ENCODE measurements around the gene MFGE8.
"Not testable (repeated sequence)": the region's sequence is repeated elsewhere in the genome, so short reads cannot be mapped to it uniquely, and the experiment has no call there.

The MFGE8 gene, protein sequence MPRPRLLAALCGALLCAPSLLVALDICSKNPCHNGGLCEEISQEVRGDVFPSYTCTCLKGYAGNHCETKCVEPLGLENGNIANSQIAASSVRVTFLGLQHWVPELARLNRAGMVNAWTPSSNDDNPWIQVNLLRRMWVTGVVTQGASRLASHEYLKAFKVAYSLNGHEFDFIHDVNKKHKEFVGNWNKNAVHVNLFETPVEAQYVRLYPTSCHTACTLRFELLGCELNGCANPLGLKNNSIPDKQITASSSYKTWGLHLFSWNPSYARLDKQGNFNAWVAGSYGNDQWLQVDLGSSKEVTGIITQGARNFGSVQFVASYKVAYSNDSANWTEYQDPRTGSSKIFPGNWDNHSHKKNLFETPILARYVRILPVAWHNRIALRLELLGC

DNA sequence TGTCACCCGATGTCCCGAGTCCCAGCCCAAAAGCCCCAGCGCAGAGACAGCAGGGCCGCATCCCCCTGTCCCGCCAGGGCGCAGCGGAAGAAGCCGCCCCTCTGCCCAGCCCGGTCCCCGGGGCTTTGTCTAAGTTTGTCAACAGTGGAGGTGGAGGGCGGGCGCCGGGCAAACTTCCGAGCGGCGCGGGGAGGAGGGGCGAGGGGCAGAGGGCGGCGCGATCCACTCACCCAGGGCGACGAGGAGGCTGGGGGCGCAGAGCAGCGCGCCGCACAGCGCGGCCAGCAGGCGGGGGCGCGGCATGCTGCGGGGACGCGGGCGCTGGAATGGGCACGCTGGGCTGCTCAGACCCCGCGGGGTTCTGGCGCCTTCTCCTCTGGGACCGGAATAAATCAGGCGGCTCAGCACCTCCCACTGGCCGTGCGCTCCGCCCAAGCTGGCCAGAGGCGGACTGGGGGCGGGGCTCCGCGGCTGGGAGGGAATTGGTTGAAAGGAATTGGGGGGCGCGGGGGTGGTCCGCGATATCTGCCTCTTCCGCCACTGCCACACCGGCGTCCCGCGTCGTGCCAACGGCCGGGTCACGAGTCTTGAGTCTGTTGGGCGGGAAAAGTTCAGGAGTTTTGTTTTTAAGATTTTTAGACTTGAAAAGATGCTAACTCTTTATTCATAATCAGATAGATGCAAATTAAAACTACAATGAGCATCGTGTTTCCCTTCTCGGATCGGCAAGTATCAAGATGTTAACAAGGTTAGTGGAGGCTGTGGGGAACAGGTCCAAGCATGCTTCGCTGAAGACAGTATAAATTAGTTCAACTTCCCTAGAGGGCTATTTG lies at the start of gene MFGE8:
Gene MFGE8 (minus strand): TSS at position 363 of the 833 bp plus-strand sequence. CDS start 60 bp downstream, at position 303.
- DNase-seq = no peak

DNA sequence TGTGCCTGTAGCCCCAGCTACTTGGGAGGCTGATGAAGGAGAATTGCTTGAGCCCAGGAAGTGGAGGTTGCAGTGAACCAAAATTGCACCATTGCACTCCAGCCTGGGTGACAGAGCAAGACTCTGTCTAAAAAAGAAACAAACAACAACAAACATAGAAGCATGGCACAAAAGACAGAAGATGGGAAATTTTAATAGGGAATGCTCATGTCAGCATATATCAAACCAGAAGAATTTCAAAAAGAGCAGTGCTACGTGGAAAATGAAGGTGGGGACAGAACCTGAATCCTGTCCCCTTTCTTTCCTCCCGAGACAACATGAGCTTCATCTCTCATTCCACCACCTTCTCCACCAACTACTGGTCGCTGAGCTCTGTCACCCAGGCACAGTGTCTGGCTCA lies 46.3 kb upstream of the MFGE8 start:
- DNase-seq = no peak

DNA sequence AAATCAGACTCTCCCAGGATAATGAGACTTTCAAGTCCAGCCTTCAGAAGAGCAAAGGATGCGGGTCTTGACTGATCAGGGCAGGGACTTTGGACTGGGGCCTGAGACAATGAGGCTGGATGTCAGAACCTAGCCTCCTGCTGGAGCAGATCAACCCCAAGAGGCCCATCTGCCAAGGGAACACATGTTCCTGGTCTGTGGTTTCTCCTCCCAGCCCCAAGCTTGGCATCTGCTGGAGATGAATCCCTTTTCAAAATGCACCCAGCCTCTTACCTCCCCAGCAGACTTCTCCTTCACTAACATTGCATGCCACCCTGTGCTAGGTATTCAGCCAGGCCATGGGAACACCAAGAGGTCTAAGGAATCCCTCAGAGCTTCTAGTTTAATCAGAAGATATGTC lies 43.7 kb upstream of the MFGE8 start:
- DNase-seq = no peak

DNA sequence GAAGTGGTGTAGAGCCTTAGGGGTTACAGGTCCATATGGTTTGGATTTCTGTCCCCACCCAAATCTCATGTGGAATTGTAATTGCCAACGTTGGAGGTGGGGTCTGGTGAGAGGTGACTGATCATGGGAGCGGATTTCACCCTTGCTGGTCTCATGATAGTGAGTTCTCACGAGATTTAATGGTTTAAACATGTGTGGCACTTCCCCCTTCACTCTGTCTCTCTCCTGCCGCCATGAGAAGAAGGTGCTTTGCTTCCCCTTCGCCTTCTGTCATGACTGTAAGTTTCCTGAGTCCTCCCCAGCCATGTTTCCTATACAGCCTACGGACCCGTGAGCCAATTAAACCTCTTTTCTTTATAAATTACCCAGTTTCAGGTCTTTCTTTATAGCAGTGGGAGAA lies 43.1 kb upstream of the MFGE8 start:
- DNase-seq = no peak

DNA sequence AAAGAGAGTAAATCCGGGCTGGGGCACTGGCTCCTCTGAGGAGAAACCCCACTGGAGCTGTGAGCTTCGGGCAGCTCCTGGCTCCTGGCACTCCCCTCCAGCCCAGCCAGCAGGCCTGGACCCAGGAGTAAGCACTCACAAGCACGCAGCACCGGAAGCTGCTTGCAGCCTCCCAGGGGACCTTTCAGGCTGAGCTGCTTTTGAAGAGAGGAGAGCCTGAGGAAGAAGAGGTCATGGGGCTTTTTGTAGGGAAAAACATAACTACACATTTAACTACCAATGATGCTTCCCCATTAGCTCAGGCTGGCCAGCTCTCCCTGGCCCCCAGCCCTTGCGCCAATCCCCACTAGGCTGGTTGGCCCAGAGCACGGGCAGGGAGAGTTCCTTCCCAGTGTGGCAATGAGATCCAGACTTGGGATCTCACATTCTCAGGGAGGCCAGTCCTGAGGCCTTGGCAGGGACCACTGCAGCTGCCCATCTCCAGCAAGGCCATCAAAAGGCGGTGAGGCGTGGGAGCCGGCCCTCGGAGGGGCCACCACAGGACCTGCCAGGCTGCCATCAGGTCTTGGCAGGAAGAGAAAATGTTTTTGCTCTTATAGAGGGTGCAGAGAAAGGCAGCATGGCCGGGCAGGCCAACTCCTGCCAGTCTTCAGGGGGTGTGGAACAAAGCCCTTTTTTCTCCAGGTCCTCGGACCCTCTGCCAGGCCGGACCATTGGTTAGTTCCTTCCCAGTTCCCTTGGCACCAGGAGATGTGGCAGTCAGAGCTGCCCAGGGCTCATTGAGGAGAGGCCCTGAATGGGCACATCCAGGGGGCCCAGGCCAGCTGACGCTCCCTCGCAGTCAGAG lies 41.5 kb upstream of the MFGE8 start:
- no peak for DNase-seq

DNA sequence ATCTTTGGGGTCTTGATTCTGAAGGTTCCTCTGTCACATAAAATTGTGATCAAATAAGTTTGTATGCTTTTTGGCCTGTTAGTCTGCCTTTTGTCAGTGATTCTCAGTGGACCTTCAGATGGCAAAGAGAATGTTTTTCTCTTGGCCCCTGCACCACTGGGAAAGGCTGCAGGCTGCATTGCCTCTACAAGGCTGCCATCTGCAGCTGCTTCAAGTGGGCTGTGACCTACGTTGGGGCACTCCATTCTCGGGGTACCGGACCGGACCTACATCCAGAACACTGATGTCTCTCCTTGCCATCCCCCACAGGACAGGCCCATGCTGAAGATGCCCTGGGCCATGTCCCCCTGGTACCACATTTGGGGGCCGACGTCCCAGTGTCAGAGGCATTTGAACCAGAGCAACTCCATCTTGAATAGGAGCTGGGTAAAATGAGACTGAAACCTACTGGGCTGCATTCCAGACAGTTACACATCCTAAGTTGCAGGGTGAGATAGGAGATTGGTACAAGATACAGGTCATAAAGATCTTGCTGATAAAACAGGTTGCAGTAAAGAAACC lies 37.5 kb upstream of the MFGE8 start:
- no peak for DNase-seq

DNA sequence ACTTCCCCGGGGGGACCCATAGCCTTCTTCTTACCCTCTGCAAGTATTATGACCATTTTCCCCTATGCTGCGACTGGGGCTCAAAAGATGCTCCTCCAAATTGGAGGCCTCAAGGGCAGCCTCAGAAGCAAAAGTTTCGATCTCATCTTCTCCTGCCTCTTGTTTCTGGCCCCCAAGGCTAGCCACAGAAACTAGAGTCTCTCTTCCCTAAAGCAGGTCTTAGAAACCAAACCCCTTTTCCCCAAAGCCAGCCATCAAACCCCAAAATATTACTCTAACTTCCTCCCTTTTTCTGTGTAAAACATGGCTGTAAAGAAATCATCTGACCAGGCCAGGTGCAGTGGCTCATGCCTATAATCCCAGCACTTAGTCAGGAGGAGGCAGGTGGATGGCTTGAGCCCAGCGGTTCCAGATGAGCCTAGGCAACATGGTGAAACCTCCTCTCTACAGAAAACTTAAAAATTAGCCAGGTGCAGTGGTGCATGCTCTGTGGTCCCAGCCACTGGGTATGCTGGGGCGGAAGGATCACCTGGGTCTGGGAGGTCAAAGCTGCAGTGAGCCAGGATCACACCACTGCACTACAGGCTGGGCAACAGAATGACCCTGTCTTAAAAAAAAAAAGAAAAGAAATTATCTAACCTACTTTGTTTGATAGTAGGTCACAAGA lies 36.7 kb upstream of the MFGE8 start:
- DNase-seq = no peak

DNA sequence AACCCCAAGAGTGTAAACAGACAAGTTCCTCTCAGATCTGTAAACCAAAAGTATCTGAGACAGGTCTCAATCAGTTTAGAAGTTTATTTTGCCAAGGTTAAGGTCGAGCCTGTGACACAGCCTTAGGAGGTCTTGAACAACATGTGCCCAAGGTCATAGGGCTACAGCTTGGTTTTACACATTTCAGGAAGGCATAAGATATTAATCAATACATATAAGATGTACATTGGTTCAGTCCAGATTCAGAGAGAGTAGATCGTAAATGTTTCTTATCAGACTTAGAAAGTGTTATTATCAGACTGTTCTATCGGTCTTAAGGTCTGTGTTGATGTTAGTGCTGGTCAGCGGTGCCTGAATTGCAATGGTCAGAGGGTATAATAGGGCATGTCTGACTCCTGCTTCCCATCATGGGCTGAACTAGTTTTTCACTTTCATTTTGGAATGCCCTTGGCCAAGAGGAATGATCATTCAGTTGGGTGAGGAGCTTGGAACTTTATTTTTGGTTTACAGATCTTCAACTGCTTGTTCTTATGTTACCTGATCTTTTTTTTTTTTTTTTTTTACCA lies 27.0 kb upstream of the MFGE8 start:
- no peak for DNase-seq

DNA sequence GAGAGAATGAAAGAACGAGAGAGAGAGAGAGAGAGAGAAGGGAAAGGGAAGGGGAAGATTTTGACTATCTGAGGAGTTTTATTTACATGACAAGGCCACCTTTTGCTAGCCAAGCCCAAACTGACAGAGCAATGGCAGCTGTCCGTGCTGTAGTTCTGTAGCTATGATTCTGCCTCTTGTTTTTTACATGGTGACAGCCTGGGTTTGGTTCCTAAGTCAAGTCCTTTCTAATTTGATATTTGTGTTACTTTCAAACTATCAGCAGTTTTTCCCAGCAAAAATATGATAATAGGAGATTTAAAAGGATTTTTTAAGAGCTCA lies 26.3 kb upstream of the MFGE8 start:
- no peak for DNase-seq

DNA sequence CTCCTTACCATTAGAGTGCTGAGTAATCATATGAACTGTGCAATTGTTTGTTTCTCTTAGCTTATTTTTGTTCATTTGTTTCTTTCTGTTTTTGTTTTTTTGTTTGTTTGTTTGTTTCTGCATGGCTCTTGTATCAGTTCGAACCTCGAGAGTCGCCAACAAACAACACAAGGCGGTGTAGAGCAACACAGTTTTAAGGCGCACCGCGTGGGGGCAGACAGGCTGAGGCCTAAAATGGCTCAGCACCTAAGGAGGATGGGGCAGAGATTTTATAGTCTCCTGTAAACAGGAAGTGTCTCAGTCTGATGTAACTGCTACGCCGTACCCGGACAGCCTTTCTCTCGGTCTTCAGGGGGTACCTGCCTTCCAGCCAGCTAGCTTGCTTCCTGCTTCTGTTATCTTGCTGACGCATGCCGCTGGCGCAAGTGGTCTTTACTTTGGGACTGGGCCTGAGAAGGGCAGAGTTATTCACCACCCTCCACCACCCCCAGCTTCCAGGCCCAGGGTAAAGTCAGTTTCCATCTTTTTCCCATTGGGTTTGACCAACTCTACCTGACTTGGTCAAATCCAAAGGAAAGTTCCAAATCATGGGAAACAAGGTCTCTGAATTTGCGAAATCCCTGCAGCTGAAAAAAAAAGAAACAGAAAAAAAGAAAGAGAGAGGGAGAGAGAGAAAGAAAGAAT lies 25.8 kb upstream of the MFGE8 start:
- DNase-seq = no peak

DNA sequence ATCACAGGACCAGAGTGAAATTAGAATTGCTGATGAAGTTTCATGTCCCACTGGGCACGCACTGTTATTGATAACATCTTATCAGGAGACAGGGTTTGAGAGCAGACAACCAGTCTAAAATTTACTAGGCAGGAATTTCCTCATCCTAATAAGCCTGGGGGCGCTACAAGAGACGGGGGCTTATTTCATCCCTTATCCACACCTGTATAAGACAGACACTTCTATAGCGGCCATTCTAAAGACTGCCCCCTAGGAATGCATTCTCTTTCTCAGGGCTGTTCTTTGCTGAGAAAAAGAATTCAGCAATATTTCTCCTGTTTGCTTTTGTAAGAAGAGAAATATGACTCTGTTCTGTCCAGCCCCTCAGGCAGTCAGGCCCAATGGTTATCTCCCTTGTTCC lies 21.3 kb upstream of the MFGE8 start:
- not testable (repeated sequence) for DNase-seq

DNA sequence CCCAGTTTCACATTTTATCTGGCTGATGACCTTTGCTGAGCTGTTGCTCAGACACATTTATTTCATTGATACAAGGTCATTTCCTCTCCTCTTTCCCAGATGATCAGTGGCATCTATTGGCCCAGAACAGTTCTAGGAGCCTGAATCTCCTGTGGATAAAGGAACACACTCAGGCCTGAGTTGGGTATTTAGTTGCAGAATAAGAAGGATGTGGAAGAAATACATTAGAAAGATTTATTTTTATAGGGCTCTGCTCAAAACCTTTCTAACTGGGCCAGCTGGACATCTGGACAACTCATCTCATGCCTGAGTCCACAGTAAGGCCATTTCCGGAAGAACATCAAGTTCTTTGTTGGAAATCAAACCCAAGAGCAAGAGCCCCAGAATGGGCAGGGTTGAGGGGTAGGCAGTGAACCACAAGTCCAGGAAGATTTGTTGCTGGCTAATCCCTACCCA lies 19.7 kb upstream of the MFGE8 start:
- DNase-seq = no peak

DNA sequence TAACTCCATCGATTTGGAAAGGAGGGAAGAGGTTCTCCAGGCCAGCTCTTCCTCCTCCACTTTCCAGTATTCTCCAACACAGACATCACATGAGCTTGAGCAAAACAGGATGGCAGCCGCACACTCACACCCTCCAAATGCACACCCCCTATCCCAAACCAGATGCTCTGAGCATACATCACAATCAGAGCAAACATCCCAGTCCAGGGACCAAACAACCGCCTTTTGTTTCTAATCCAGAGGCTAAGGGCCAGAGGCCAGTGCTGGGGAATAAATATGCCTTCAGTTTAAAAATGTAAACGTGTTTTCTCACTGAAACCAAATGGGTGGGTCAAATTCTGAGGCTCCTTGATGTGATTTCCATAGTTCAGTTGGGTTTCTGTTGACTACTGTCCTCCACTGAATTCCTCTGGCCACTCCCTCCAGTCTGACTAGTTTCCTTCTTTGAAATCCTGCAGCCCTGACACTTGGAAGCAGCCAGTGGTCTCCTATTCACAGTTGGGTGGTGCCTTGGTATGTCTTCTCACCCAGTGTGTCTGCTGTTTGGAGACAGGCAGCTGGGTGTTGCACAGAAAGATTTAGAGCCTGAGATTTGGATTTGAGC lies 19.2 kb upstream of the MFGE8 start:
- no peak for DNase-seq

DNA sequence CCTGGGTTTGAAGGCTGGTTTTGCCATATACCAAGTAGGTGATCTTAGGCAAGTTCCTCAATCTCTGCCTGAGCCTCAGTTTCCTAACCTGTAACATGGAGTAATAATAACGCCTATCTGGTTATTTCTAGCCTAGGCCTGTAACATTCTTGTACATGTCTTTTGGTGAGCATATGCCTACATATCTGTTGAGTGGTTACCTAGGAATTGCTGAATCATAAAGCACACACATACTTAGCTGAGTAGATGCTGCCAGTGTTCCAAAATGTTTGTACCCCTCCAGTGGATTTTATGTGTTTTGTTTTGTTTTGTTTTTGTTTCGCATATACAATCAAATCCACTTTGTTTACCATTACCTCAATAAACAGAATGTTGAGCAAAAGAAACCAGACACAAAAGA lies 17.4 kb upstream of the MFGE8 start:
- DNase-seq = no peak

DNA sequence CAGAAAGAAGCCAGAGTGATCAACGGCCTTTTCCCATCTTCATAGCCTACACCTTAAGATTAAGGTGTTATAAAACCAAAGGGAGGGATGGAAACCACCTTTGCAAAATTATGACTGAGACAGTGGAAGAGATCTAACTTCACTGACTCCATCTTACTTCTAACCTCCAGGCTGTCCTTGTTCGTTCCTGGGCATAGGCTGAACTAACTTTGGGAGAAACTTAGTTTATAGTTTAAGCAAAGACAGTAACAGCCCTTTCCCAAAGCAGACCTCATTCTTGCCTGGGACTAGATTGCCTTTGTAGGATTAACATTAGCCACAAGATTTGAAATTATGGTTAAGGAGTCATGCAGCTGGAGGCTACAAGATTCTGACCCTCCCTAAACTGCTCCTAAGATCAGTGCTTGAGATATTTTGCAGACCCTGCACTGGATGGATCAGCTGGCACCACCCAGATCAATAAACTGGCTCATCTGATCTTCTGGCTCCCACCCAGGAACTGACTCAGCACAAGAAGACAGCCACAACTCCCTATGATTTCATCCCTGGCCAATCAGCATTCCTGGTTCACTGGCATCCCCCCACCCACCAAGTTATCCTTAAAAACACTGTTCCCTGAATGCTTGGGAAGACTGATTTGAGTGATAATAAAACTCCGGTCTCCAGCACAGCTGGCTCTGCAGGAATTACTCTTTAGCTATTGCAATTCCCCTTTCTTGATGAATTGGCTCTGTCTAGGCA lies 16.3 kb upstream of the MFGE8 start:
- not testable (repeated sequence) for DNase-seq

DNA sequence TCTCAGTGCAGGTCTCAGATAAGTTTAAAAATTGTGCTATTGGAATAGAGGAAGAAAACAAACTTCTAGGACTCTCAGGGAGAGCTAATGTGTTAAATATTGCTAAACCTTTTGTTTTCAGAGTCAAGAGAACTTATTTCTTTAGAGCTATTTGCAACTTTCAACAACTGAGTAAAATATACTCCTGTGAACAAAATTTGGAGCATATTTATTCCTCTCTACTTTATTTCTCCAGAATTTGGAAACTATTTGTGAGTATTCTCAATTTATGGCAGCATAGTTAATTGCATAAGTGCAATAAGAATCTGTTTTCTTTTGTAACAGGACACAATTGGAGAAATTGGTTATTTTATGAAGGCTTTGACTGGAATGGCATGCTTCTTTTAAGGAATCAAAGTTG lies 15.0 kb upstream of the MFGE8 start:
- not testable (repeated sequence) for DNase-seq

DNA sequence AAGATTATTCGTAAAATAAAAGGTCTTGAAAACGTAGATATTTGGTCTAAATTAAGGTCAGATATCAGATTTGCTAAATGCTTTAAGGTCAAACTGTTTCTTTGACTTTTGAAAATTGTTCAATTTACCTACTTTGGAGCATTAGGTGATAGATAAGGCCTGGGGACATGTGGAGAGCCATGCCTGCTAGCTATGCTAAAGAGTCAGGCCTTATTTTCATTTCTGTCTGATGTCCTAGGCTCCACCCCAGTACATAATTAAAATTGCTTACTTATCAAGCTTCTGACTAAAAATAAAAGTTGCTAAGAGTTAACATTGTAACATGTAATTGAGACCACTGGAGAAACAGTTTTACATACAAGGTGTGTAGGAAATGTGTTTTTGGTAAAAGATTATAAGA lies 12.5 kb upstream of the MFGE8 start:
- not testable (repeated sequence) for DNase-seq

DNA sequence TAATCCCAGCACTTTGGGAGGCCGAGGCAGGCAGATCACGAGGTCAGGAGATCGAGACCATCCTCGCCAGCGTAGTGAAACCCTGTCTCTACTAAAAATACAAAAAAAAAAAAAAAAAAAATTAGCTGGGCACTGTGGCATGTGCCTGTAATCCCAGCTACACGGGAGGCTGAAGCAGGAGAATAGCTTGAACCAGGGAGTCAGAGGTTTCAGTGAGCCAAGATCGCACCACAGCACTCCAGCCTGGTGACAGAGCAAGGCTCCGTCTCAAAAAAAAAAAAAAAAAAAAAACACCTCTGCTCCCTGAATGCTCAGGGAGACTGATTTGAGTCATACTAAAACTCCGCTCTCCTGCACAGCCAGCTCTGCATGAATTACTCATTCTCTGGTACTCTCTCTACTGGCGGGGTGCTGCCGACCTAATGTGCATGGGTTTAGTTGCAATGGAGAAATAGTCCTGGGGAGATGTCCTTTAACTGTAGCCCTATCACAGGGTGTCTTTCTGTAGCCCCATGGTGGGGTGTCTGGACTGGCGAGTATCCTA lies 7.8 kb upstream of the MFGE8 start:
- not testable (repeated sequence) for DNase-seq

DNA sequence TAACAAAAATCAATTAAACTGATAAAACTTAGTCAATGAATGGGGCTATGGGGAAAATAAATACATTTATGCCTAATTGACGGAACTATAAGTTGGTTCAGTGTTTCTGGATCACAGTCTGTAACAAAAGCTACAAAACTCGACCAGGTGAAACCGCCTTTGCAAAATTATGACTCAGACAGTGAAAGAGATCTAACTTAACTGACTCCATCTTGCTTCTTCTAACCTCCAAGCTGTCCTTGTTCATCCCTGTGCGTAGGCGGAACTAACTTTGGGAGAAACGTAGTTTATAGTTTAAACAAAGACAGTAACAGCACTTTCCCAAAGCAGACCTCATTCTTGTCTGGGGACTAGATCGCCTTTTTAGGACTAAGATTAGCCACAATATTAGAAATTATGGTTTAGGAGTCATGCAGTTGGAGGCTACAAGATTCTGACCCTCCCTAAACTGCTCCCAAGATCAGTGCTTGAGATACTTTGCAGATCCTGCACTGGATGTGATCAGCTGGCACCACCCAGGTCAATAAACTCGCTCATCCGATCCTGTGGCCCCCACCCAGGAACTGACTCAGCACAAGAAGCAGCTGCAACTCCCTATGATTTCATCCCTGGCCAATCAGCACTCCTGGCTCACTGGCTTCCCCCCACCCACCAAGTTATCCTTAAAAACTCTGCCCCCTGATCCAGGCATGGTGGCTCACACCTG lies 7.2 kb upstream of the MFGE8 start:
- no peak for DNase-seq

All from NCI-H510A (cell line).